ENCODE results near the gene CCR6. TPM values are rescaled to one million over a fixed set of nuclear protein-coding genes. Genes with fewer than 3 reads are reported as not detected.
A peak's percentile ranks its signal among the peaks of the same experiment; 100 is the strongest.

Gene CCR6
- total and polyA plus RNA-seq, 2 of the 13 experiments (the other 11 are each of a cell fraction or from before 2014, with no cell fraction given): 4.5 to 8.7 TPM

DNA sequence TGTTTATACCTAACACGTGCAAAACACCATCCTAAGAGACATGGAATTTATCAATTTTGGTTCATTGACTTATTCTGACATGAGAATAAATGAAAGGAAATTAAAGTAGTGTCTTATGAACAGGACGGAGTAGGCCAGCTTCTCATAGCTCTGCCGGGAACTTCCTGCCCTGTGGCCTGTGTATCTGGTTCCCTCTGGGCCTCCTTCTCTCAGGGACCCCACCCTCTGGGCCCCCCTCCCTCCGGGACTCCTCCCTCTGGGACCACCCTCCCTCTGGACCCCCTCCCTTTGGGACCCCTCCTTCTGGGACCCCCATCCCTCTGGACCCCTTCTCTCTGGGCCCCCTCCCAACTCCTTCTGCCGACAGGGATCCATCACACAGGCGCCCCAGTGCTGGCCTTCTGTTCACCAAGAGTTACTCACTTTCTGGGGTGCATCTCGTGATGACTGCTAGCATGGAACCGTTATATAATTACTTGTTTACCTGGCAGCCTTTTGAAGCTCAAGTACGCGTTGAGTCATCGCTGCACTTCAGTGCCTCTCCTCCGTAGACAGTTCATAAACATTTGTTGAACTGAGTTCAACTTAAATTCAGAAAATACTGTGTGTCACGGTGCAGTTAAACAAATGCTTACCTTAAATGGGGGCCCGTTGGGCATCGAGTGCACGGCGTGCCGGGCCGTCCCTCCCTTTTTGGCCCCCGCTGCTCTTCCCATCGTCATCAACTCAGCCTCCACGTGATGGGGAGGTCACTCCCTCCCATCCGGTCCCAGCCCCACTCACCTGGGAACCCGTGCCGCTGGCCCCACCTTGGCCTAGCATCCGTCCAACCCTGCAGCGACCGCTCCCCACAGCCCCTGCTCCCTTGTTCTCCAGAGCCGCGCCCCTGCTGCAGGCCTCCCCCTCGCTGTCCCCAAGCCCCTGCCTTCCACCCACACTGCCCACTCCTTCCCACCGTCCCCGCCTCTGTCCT lies 8.1 kb downstream of the CCR6 start (continued):
- no peak for TF ChIP-seq ZNF33A (CRISPR knock-in tag; IDR thresholded peaks at IDR 0.05; ENCODE audit: borderline replicate concordance)
- no peak for TF ChIP-seq STAT5B (CRISPR knock-in tag; IDR thresholded peaks at IDR 0.05)
- peak; percentile 61; the same call in 1 of the 2 replicates for TF ChIP-seq MEF2D (CRISPR knock-in tag; IDR thresholded peaks at IDR 0.05)
- no peak for TF ChIP-seq ZNF264 (CRISPR knock-in tag; IDR thresholded peaks at IDR 0.05)
- no peak for TF ChIP-seq CHD4 (IDR thresholded peaks at IDR 0.05; ENCODE audit: borderline replicate concordance, low read length)
- peak; percentile 60; the same call in 1 of the 2 replicates for TF ChIP-seq ZMYM3 (CRISPR knock-in tag; IDR thresholded peaks at IDR 0.05)
- peak; percentile 97 for TF ChIP-seq RXRB (CRISPR knock-in tag; IDR thresholded peaks at IDR 0.05; ENCODE audit: borderline replicate concordance)
- peak; percentile 22; the same call in 1 of the 2 replicates for TF ChIP-seq ZSCAN25 (CRISPR knock-in tag; IDR thresholded peaks at IDR 0.05)
- TF ChIP-seq ZNF709 (CRISPR knock-in tag; IDR thresholded peaks at IDR 0.05): peak; percentile 67; the same call in 1 of the 2 replicates
- peak; percentile 49 for TF ChIP-seq HNRNPLL (IDR thresholded peaks at IDR 0.05; ENCODE audit: low read depth, low read length, poor library complexity, severe bottlenecking)
- TF ChIP-seq, protein P1, sequence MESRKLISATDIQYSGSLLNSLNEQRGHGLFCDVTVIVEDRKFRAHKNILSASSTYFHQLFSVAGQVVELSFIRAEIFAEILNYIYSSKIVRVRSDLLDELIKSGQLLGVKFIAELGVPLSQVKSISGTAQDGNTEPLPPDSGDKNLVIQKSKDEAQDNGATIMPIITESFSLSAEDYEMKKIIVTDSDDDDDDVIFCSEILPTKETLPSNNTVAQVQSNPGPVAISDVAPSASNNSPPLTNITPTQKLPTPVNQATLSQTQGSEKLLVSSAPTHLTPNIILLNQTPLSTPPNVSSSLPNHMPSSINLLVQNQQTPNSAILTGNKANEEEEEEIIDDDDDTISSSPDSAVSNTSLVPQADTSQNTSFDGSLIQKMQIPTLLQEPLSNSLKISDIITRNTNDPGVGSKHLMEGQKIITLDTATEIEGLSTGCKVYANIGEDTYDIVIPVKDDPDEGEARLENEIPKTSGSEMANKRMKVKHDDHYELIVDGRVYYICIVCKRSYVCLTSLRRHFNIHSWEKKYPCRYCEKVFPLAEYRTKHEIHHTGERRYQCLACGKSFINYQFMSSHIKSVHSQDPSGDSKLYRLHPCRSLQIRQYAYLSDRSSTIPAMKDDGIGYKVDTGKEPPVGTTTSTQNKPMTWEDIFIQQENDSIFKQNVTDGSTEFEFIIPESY (CRISPR knock-in tag; IDR thresholded peaks at IDR 0.05): peak; percentile 70; the same call in 1 of the 2 replicates
- TF ChIP-seq, protein P2, sequence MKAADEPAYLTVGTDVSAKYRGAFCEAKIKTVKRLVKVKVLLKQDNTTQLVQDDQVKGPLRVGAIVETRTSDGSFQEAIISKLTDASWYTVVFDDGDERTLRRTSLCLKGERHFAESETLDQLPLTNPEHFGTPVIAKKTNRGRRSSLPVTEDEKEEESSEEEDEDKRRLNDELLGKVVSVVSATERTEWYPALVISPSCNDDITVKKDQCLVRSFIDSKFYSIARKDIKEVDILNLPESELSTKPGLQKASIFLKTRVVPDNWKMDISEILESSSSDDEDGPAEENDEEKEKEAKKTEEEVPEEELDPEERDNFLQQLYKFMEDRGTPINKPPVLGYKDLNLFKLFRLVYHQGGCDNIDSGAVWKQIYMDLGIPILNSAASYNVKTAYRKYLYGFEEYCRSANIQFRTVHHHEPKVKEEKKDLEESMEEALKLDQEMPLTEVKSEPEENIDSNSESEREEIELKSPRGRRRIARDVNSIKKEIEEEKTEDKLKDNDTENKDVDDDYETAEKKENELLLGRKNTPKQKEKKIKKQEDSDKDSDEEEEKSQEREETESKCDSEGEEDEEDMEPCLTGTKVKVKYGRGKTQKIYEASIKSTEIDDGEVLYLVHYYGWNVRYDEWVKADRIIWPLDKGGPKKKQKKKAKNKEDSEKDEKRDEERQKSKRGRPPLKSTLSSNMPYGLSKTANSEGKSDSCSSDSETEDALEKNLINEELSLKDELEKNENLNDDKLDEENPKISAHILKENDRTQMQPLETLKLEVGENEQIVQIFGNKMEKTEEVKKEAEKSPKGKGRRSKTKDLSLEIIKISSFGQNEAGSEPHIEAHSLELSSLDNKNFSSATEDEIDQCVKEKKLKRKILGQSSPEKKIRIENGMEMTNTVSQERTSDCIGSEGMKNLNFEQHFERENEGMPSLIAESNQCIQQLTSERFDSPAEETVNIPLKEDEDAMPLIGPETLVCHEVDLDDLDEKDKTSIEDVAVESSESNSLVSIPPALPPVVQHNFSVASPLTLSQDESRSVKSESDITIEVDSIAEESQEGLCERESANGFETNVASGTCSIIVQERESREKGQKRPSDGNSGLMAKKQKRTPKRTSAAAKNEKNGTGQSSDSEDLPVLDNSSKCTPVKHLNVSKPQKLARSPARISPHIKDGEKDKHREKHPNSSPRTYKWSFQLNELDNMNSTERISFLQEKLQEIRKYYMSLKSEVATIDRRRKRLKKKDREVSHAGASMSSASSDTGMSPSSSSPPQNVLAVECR (CRISPR knock-in tag; IDR thresholded peaks at IDR 0.05; ENCODE audit: borderline replicate concordance): peak; percentile 63; the same call in 1 of the 2 replicates
- no peak for TF ChIP-seq RFX5 (IDR thresholded peaks at IDR 0.05; ENCODE audit: low read depth, low read length)
- TF ChIP-seq SSRP1 (CRISPR knock-in tag; IDR thresholded peaks at IDR 0.05): no peak

Data from HepG2 (cell line).